ENCODE measurements around the gene DNAI1. TPM values are rescaled to one million over a fixed set of nuclear protein-coding genes. Genes with fewer than 3 reads are reported as not detected.

DNAI1 gene
- total and polyA plus RNA-seq, 10 of the 15 experiments (the other 5 are each of a cell fraction or from before 2014, with no cell fraction given): not detected

DNA sequence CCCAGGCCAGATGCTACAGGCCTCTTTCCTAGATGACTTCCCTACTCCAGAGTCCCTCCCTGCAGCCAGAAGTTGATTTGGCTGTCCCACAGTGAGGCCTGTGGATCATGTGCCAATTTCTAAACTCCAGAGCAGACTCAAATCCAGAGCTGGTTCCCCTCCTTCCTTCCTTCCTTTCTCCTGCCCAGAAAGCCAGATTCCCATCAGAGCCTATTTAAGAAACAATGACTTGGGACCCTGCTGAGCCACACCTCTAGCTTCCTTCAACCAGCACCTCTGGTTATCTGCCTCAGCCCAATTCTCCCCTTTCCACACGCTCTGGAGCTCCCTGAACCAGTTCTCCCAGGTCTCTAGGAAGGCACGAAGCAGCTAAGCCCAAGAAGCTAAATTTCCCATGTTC, 7.5 kb upstream of the DNAI1 start (continued):
- TF ChIP-seq, protein P1, sequence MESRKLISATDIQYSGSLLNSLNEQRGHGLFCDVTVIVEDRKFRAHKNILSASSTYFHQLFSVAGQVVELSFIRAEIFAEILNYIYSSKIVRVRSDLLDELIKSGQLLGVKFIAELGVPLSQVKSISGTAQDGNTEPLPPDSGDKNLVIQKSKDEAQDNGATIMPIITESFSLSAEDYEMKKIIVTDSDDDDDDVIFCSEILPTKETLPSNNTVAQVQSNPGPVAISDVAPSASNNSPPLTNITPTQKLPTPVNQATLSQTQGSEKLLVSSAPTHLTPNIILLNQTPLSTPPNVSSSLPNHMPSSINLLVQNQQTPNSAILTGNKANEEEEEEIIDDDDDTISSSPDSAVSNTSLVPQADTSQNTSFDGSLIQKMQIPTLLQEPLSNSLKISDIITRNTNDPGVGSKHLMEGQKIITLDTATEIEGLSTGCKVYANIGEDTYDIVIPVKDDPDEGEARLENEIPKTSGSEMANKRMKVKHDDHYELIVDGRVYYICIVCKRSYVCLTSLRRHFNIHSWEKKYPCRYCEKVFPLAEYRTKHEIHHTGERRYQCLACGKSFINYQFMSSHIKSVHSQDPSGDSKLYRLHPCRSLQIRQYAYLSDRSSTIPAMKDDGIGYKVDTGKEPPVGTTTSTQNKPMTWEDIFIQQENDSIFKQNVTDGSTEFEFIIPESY (IDR thresholded peaks at IDR 0.05): no peak
- TF ChIP-seq NRF1 (conservative IDR thresholded peaks at IDR 0.05; ENCODE audit: low read depth, low read length) (no peak), MXI1 (IDR thresholded peaks at IDR 0.05; ENCODE audit: low read depth, low read length) (no peak), SRF (IDR thresholded peaks at IDR 0.05; ENCODE audit: low read depth in 2 of 2, low read length in 2 of 2) (no peak), FOS (IDR thresholded peaks at IDR 0.05; ENCODE audit: borderline replicate concordance, extremely low read depth, insufficient read length) (no peak), HCFC1 (IDR thresholded peaks at IDR 0.05; ENCODE audit: low read length) (no peak)

DNA sequence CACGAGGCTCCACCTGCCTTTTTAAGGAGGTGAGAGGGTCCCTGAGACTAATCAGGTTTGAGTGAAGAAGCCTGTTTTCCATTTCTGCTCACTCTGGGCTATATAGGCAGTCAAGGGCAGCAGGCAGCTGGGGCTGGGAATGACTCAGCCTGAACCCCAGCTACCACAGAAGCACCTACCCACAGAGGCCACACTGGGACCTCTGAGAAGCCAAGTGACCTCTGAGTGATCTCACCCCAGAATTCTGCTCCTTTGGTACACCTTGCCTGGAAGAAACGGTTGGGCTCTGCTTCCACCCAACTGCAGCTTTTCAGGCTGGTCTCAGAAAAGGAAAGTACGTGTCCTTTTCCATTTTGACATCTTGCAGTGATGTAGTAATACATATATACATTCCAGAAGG, 7.1 kb upstream of the DNAI1 start:
- 4% methylated on average over 3 of the region's 3 CpGs for WGBS (ENCODE audit: insufficient coverage, insufficient replicate concordance, low lambda C conversion rate, missing lambda C conversion rate)
- FAIRE-seq: no peak
- no peaks in the 10 kb centered on the region for H3K79me2 ChIP-seq (ENCODE audit: control insufficient read depth, insufficient read depth, low read length)
- H3K27ac ChIP-seq (ENCODE audit: control insufficient read depth, insufficient read depth): no peak overlapping the region
- peaks cover 6% of the 10 kb centered on the region; the same call in 1 of the 2 replicates for H4K20me1 ChIP-seq (ENCODE audit: control insufficient read depth, insufficient read depth)
- CTCF ChIA-PET: interaction anchor here (1.1 to 1.5 kb wide), 3 partner anchors 15 to 152 kb away, joined by 3 to 5 read pairs (median 5); no protein-coding TSS in a partner anchor
- POLR2A ChIA-PET: no interaction called here
- peak; percentile 78 for ATAC-seq
- no peak overlapping the region for H3K9ac ChIP-seq (ENCODE audit: control insufficient read depth, insufficient read depth, low read length)
- in situ Hi-C loops (cut with MboI): no loop called here
- no peak overlapping the region for H2AFZ ChIP-seq (ENCODE audit: control insufficient read depth, low read depth, low read length)
- SMC1A ChIA-PET (ENCODE audit: uncharacterized antibody, unreplicated experiment): interaction anchor here (1.3 to 1.5 kb wide), 2 partner anchors 12 to 16 kb away, joined by 3 read pairs; no protein-coding TSS in a partner anchor
- no peaks in the 10 kb centered on the region; a peak in 1 of 4 replicates for H3K27me3 ChIP-seq (replicated peaks in 1 of 2; ENCODE audit: control insufficient read depth in 2 of 2, insufficient read depth in 2 of 2, low read length in 1 of 2)
- no peak overlapping the region for H3K4me3 ChIP-seq
- RAD21 ChIA-PET (ENCODE audit: unreplicated experiment): no interaction called here
- intact Hi-C loops (cut with micrococcal nuclease; ENCODE audit: unreplicated experiment): no loop called here
- no peaks in the 10 kb centered on the region for H3K36me3 ChIP-seq (ENCODE audit: control insufficient read depth in 2 of 2, insufficient read depth in 2 of 2, low read length in 1 of 2)
- no TSS peak for BruUV-seq (replicated peaks)
- no peak overlapping the region for H3K4me2 ChIP-seq (ENCODE audit: control insufficient read depth, insufficient read depth)
- peaks cover 4% of the 10 kb centered on the region; the same call in 1 of the 2 replicates for H3K4me1 ChIP-seq (ENCODE audit: control insufficient read depth, insufficient read depth, low read length)
- H3K9me3 ChIP-seq (replicated peaks; ENCODE audit: control insufficient read depth, insufficient read depth, low read length): no peaks in the 10 kb centered on the region; the same call in 2 of the 3 replicates
- DNase-seq (ENCODE audit: low read depth, low spot score): no peak
- no peak for TF ChIP-seq GATAD2B (conservative IDR thresholded peaks at IDR 0.05; ENCODE audit: low read depth)
- TF ChIP-seq CHD4 (IDR thresholded peaks at IDR 0.05): no peak
- TF ChIP-seq NFYB (IDR thresholded peaks at IDR 0.05; ENCODE audit: insufficient read depth, low read depth, low read length): no peak
- TF ChIP-seq, protein P2, sequence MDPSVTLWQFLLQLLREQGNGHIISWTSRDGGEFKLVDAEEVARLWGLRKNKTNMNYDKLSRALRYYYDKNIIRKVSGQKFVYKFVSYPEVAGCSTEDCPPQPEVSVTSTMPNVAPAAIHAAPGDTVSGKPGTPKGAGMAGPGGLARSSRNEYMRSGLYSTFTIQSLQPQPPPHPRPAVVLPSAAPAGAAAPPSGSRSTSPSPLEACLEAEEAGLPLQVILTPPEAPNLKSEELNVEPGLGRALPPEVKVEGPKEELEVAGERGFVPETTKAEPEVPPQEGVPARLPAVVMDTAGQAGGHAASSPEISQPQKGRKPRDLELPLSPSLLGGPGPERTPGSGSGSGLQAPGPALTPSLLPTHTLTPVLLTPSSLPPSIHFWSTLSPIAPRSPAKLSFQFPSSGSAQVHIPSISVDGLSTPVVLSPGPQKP (IDR thresholded peaks at IDR 0.05; ENCODE audit: low read depth, low read length): no peak
- TF ChIP-seq JUNB (IDR thresholded peaks at IDR 0.05): peak; percentile 26; the same call in 1 of the 2 replicates
- no peak for TF ChIP-seq BACH1 (IDR thresholded peaks at IDR 0.05; ENCODE audit: borderline replicate concordance)
- no peak for TF ChIP-seq NR2F1 (conservative IDR thresholded peaks at IDR 0.05)
- 0 out of 2 replicates have a peak, but pooled peaks have one; percentile 75 for TF ChIP-seq TCF12 (IDR thresholded peaks at IDR 0.05; ENCODE audit: low read depth, low read length)
- TF ChIP-seq, protein P3, sequence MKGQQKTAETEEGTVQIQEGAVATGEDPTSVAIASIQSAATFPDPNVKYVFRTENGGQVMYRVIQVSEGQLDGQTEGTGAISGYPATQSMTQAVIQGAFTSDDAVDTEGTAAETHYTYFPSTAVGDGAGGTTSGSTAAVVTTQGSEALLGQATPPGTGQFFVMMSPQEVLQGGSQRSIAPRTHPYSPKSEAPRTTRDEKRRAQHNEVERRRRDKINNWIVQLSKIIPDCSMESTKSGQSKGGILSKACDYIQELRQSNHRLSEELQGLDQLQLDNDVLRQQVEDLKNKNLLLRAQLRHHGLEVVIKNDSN (IDR thresholded peaks at IDR 0.05; ENCODE audit: borderline replicate concordance, extremely low read length, insufficient read depth, low read depth, low read length): no peak
- no peak for TF ChIP-seq YBX1 (IDR thresholded peaks at IDR 0.05)
- peak; percentile 79 for TF ChIP-seq RUNX3 (IDR thresholded peaks at IDR 0.05; ENCODE audit: low read length)
- no peak for TF ChIP-seq ZSCAN29 (IDR thresholded peaks at IDR 0.05)
- no peak for TF ChIP-seq RFX5 (IDR thresholded peaks at IDR 0.05; ENCODE audit: low read depth, low read length)
- TF ChIP-seq, protein P4, sequence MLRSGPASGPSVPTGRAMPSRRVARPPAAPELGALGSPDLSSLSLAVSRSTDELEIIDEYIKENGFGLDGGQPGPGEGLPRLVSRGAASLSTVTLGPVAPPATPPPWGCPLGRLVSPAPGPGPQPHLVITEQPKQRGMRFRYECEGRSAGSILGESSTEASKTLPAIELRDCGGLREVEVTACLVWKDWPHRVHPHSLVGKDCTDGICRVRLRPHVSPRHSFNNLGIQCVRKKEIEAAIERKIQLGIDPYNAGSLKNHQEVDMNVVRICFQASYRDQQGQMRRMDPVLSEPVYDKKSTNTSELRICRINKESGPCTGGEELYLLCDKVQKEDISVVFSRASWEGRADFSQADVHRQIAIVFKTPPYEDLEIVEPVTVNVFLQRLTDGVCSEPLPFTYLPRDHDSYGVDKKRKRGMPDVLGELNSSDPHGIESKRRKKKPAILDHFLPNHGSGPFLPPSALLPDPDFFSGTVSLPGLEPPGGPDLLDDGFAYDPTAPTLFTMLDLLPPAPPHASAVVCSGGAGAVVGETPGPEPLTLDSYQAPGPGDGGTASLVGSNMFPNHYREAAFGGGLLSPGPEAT (IDR thresholded peaks at IDR 0.05; ENCODE audit: low read depth): no peak
- no peak for TF ChIP-seq SRF (IDR thresholded peaks at IDR 0.05; ENCODE audit: low read depth in 2 of 2, low read length in 2 of 2)

Measured in GM12878 (cell line).